K562 (cell line): ENCODE data around the gene CDC5L. TPM values are rescaled to one million over a fixed set of nuclear protein-coding genes. Genes with fewer than 3 reads are reported as not detected.

ENCODE experiments used
- ATAC-seq: fragments of 200-7000 bp; cut with Tn5 transposase; 3 replicates; pipeline ENCODE4 v1.9.1; 2020; ENCODE audit warnings: moderate library complexity
- BruUV-seq: library from RNA; stranded (reverse); fragments of 400-500 nt; replicated peaks from 2 replicates; lab custom pipeline; 2021; lab: Mats Ljungman, UMichigan
- CTCF ChIA-PET: fragments of 300-600 bp; formaldehyde crosslinking; extraction: SDS; loops from one replicate; lab custom pipeline; 2021; ENCODE audit warnings: low intra/inter-chr PET ratio; lab: Yijun Ruan, JAX
- POLR2A ChIA-PET: fragments of 300-600, 350-650 bp; sonication (Branson Sonifier 250); formaldehyde crosslinking; extraction: SDS; loops from one replicate; lab custom pipeline; 2021; ENCODE audit warnings: antibody characterized with exemption, inconsistent platforms; lab: Yijun Ruan, JAX
- DNase-seq, 4 experiments: peaks; one replicate each; pipeline versions ENCODE4 v3.0.0 to v3.0.0-alpha.2; 2011 to 2018; ENCODE audit warnings: low spot score in 3 of 4, mixed read lengths in 3 of 4; ENCODE audit errors: extremely low read depth in 1 of 4
- FAIRE-seq: peaks from 2 replicates; lab custom pipeline; 2011; peaks lifted over from hg19 to GRCh38; lab: Jason Lieb, UNC
- H2AFZ ChIP-seq: 2 replicates; pipeline ENCODE4 v1.6.0; 2011; ENCODE audit warnings: low read depth, low read length, control low read depth, inconsistent platforms
- H3K27ac ChIP-seq: fragments of 200-600 bp; 3 replicates; pipeline ENCODE4 v1.8.0; 2011; ENCODE audit warnings: low read depth, mild to moderate bottlenecking, control low read depth, inconsistent platforms, low read length, moderate library complexity, mixed read lengths; ENCODE audit errors: extremely low read depth
- H3K27me3 ChIP-seq, 2 experiments: fragments of 300-600 bp in 1 of 2; 2 replicates in 1 of 2; 3 replicates in 1 of 2; pipeline versions ENCODE4 v1.6.0 to v1.8.0; 2011; ENCODE audit warnings: inconsistent platforms in 2 of 2, low read length in 2 of 2, mild to moderate bottlenecking in 1 of 2, mixed read lengths in 1 of 2, moderate library complexity in 1 of 2; ENCODE audit not compliant: control insufficient read depth in 2 of 2, insufficient read depth in 2 of 2
- H3K36me3 ChIP-seq: fragments of 300-600 bp; 3 replicates; pipeline ENCODE4 v1.8.0; 2011; ENCODE audit warnings: mild to moderate bottlenecking, low read length, inconsistent platforms; ENCODE audit not compliant: control insufficient read depth, insufficient read depth
- H3K4me1 ChIP-seq, 2 experiments: fragments of 200-600 bp in 1 of 2; replicated peaks in 1 of 2; 2 replicates in 1 of 2; 3 replicates in 1 of 2; pipeline versions ENCODE4 v1.5.1 to v1.8.0; 2011; ENCODE audit warnings: inconsistent platforms in 2 of 2, low read length in 2 of 2, mild to moderate bottlenecking in 1 of 2, mixed read lengths in 1 of 2, moderate library complexity in 1 of 2; ENCODE audit not compliant: control insufficient read depth in 2 of 2, insufficient read depth in 2 of 2
- H3K4me2 ChIP-seq: 2 replicates; pipeline ENCODE4 v1.6.1; 2011; ENCODE audit warnings: low read length, control low read depth, inconsistent platforms, mixed read lengths; ENCODE audit not compliant: insufficient read depth
- H3K4me3 ChIP-seq: fragments of 200-600 bp; sonication (generic), shearing (Covaris generic); 2 replicates; pipeline ENCODE4 v1.5.1; 2016; ENCODE audit warnings: control low read depth, inconsistent platforms
- H3K79me2 ChIP-seq: fragments of 200-600 bp; 3 replicates; pipeline ENCODE4 v1.8.0; 2011; ENCODE audit warnings: low read length, inconsistent platforms; ENCODE audit not compliant: control insufficient read depth, insufficient read depth
- H3K9ac ChIP-seq, 2 experiments: 2 replicates each; pipeline versions ENCODE4 v1.6.0 to v1.6.1; 2011; ENCODE audit warnings: low read depth in 2 of 2, low read length in 2 of 2, control low read depth in 1 of 2, inconsistent platforms in 1 of 2, mild to moderate bottlenecking in 1 of 2, mixed read lengths in 1 of 2; ENCODE audit not compliant: insufficient read depth in 1 of 2
- H3K9me1 ChIP-seq: one replicate; pipeline ENCODE4 v1.6.0; 2011; ENCODE audit warnings: inconsistent platforms, mild to moderate bottlenecking, low read length, moderate library complexity; ENCODE audit not compliant: control insufficient read depth, insufficient read depth
- H3K9me3 ChIP-seq: replicated peaks from 2 replicates; pipeline ENCODE4 v1.5.1; 2011; ENCODE audit warnings: low read depth, low read length, inconsistent platforms; ENCODE audit not compliant: control insufficient read depth, insufficient read depth
- H4K20me1 ChIP-seq: replicated peaks from 2 replicates; pipeline ENCODE4 v1.6.1; 2011; ENCODE audit warnings: low read length, inconsistent platforms, mixed read lengths; ENCODE audit not compliant: control insufficient read depth, insufficient read depth
- CEBPG ChIP-seq, 3 experiments: fragments of 200-800 bp in 1 of 3; sonication (Bioruptor generic) in 1 of 3; sonication (generic) in 1 of 3; formaldehyde crosslinking in 1 of 3; IDR thresholded peaks in 2 of 3; conservative IDR thresholded peaks in 1 of 3; 2 replicates each; pipeline versions ENCODE4 v1.6.1 to v1.8.0; 2016 to 2022; ENCODE audit warnings: missing compliant biosample characterization in 2 of 3, missing genetic modification characterization in 2 of 3, mild to moderate bottlenecking in 1 of 3, missing genetic modification reagents in 1 of 3
- CEBPZ ChIP-seq: fragments of 150-350 bp; IDR thresholded peaks from 2 replicates; pipeline ENCODE4 v1.6.1; 2014; ENCODE audit warnings: low read depth, mild to moderate bottlenecking, low read length, borderline replicate concordance
- HDAC2 ChIP-seq: fragments of 450-650 bp; IDR thresholded peaks from 2 replicates; pipeline ENCODE4 v1.6.1; 2016; ENCODE audit warnings: mild to moderate bottlenecking
- HEY1 ChIP-seq: fragments of 250-450 bp; sonication (Bioruptor Pico); IDR thresholded peaks from 2 replicates; pipeline ENCODE4 v1.5.0; 2020; ENCODE audit warnings: mild to moderate bottlenecking, moderate library complexity, borderline replicate concordance
- MAFF ChIP-seq: IDR thresholded peaks from 2 replicates; pipeline ENCODE4 v1.6.1; 2012; ENCODE audit warnings: low read length, improper control_type of control experiment
- NCOR1 ChIP-seq: fragments of 450-650 bp; IDR thresholded peaks from 2 replicates; pipeline ENCODE4 v1.6.1; 2016; ENCODE audit warnings: mild to moderate bottlenecking, moderate library complexity
- NFYB ChIP-seq: IDR thresholded peaks from 2 replicates; pipeline ENCODE4 v1.6.1; 2011; ENCODE audit warnings: mild to moderate bottlenecking, moderate library complexity; ENCODE audit not compliant: insufficient read length; ENCODE audit errors: extremely low read depth
- NR2C1 ChIP-seq, 2 experiments: fragments of 450-650 bp; IDR thresholded peaks; 2 replicates each; pipeline ENCODE4 v1.6.1; 2017; ENCODE audit warnings: mild to moderate bottlenecking in 2 of 2, antibody characterized with exemption in 1 of 2, inconsistent platforms in 1 of 2, missing compliant biosample characterization in 1 of 2, missing genetic modification characterization in 1 of 2
- NR2F6 ChIP-seq: fragments of 450-650 bp; formaldehyde crosslinking; IDR thresholded peaks from 2 replicates; pipeline ENCODE4 v1.4.0; 2020; ENCODE audit warnings: mild to moderate bottlenecking
- TEAD2 ChIP-seq: fragments of 450-650 bp; IDR thresholded peaks from 2 replicates; pipeline ENCODE4 v1.6.1; 2016; ENCODE audit warnings: missing genetic modification characterization, control low read depth, missing compliant biosample characterization
- ZKSCAN3 ChIP-seq: fragments of 250-450 bp; sonication (Bioruptor Pico); IDR thresholded peaks from 2 replicates; pipeline ENCODE4 v1.4.0; 2020
- ZNF224 ChIP-seq: sonication (generic); formaldehyde crosslinking; IDR thresholded peaks from 2 replicates; pipeline ENCODE4 v1.8.0; 2022; ENCODE audit warnings: mild to moderate bottlenecking, missing genetic modification reagents
- WGBS: fragments of 100-300 bp; shearing (Covaris generic); methylation state at CpG from one replicate; pipeline ENCODE4 v1.1.6; 2016; ENCODE audit warnings: low coverage, mixed read lengths; ENCODE audit not compliant: insufficient coverage; ENCODE audit errors: missing lambda C conversion rate; 5-methylcytosine and 5-hydroxymethylcytosine counted together
- in situ Hi-C: fragments of 300-500 bp; cut with MboI; formaldehyde crosslinking; loops from 4 replicates; pipeline ENCODE4 v1.15.0; 2018; ENCODE audit warnings: inconsistent platforms, mixed read lengths
- intact Hi-C: fragments of 100-400 bp; cut with micrococcal nuclease; formaldehyde crosslinking; loops from 2 replicates; pipeline ENCODE4 v1.14.2; 2022
- polyA plus RNA-seq, 8 experiments: library from polyadenylated mRNA; depleted of rRNA in 4 of 8; stranded (reverse) in 5 of 8; unstranded in 3 of 8; fragments of >200 nt; fragmentation: Nextera tagmentation in 2 of 8; fragmentation: Illumina TruSeq in 1 of 8; extraction: Ambion mirVana in 2 of 8; extraction: Trizol in 1 of 8; gene quantifications; 2 replicates each; pipeline versions ENCODE4 v1.2.1 to v1.2.3, GENCODE V29; 2011 to 2014; ENCODE audit warnings: inconsistent platforms in 1 of 8, missing spikeins in 1 of 8
- total RNA-seq, 7 experiments: library from RNA; depleted of rRNA in 6 of 7; stranded (reverse); fragments of >200 nt in 6 of 7; fragmentation: Illumina TruSeq in 2 of 7; extraction: Trizol in 2 of 7; gene quantifications; 2 replicates each; pipeline versions ENCODE4 v1.2.1 to v1.2.3, GENCODE V29; 2011 to 2021; ENCODE audit warnings: low replicate concordance in 1 of 7
- TF ChIP-seq, protein P1 (sequence below): fragments of 450-650 bp; IDR thresholded peaks from one replicate; pipeline ENCODE4 v1.6.1; 2018; ENCODE audit warnings: mild to moderate bottlenecking, moderate library complexity; ENCODE audit not compliant: partially characterized antibody
- TF ChIP-seq, protein P2 (sequence below): fragments of 250-450 bp; sonication (Bioruptor Pico); IDR thresholded peaks from 2 replicates; pipeline ENCODE4 v1.5.0; 2022; ENCODE audit warnings: mild to moderate bottlenecking

The CDC5L gene
- total and polyA plus RNA-seq, 9 of the 15 experiments (the other 6 are each of a cell fraction or from before 2014, with no cell fraction given), result 22.3 to 44.2 (median 30.8) TPM

DNA sequence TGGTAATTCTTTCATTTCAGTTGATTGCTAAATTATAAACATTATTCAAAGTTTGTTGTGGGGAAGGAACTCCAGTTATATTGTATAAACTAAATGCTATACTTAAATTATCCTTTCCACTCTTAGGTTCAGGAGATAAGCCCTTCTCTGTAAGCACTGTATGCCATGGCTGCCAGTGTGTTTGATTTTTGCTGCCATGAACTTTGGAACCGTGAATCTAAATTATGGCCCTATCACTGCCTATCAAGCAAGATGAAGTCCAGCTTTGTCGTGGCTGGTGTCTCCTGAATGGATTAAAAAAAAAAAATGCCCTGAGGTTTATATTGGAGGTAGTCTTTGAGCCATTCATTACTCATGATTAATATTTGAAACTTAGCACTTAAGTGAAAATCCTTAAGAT, 44.7 kb downstream of the CDC5L start (continued):
- TF ChIP-seq NR2C1 (IDR thresholded peaks at IDR 0.05) (no peak), NR2C1 (tag; IDR thresholded peaks at IDR 0.05) (no peak), HEY1 (CRISPR knock-in tag) (no peak), ZNF224 (CRISPR knock-in tag) (no peak)
- TF ChIP-seq, all 486 proteins: peak for 0

GRCh38 chr6:44432726-44433125, 45.2 kb downstream of the CDC5L start:
- FAIRE-seq (no peak), DNase-seq (no peak), ATAC-seq (no peak)
- H3K79me2 ChIP-seq, result peaks cover 3% of the 10 kb centered on the region; the same call in 1 of the 3 replicates
- ChIA-PET CTCF (interaction anchor here (1.2 kb wide), 1 partner anchor 24 kb away, joined by 4 read pairs; no protein-coding TSS in a partner anchor), POLR2A (no interaction called here)
- H3K9ac ChIP-seq, result no peak overlapping the region
- peaks cover 66% of the 10 kb centered on the region for H3K36me3 ChIP-seq
- no peak overlapping the region for H2AFZ ChIP-seq
- H3K4me2 ChIP-seq, result no peak overlapping the region
- no TSS peak for BruUV-seq
- intact Hi-C loops (no loop called here), in situ Hi-C loops (no loop called here)
- H3K27ac ChIP-seq, result no peak overlapping the region
- no peaks in the 10 kb centered on the region for H3K4me1 ChIP-seq
- no peaks in the 10 kb centered on the region for H4K20me1 ChIP-seq
- no peaks in the 10 kb centered on the region for H3K9me3 ChIP-seq
- H3K9me1 ChIP-seq, result no peaks in the 10 kb centered on the region
- WGBS, result 95% methylated on average over 1 of the region's 1 CpG
- no peaks in the 10 kb centered on the region for H3K27me3 ChIP-seq
- H3K4me3 ChIP-seq, result no peak overlapping the region
- TF ChIP-seq, protein P1, sequence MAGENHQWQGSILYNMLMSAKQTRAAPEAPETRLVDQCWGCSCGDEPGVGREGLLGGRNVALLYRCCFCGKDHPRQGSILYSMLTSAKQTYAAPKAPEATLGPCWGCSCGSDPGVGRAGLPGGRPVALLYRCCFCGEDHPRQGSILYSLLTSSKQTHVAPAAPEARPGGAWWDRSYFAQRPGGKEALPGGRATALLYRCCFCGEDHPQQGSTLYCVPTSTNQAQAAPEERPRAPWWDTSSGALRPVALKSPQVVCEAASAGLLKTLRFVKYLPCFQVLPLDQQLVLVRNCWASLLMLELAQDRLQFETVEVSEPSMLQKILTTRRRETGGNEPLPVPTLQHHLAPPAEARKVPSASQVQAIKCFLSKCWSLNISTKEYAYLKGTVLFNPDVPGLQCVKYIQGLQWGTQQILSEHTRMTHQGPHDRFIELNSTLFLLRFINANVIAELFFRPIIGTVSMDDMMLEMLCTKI, result no peak
- no peak for TF ChIP-seq ZKSCAN3 (CRISPR knock-in tag)
- no peak for TF ChIP-seq CEBPZ
- TF ChIP-seq NFYB, result no peak
- TF ChIP-seq NR2F6 (CRISPR knock-in tag), result no peak
- TF ChIP-seq MAFF, result no peak
- TF ChIP-seq CEBPG (CRISPR knock-in tag; IDR thresholded peaks at IDR 0.05), result no peak
- TF ChIP-seq CEBPG (tag; conservative IDR thresholded peaks at IDR 0.05 in 1 of 2, IDR thresholded peaks at IDR 0.05 in 1 of 2), result no peak
- TF ChIP-seq, protein P2, sequence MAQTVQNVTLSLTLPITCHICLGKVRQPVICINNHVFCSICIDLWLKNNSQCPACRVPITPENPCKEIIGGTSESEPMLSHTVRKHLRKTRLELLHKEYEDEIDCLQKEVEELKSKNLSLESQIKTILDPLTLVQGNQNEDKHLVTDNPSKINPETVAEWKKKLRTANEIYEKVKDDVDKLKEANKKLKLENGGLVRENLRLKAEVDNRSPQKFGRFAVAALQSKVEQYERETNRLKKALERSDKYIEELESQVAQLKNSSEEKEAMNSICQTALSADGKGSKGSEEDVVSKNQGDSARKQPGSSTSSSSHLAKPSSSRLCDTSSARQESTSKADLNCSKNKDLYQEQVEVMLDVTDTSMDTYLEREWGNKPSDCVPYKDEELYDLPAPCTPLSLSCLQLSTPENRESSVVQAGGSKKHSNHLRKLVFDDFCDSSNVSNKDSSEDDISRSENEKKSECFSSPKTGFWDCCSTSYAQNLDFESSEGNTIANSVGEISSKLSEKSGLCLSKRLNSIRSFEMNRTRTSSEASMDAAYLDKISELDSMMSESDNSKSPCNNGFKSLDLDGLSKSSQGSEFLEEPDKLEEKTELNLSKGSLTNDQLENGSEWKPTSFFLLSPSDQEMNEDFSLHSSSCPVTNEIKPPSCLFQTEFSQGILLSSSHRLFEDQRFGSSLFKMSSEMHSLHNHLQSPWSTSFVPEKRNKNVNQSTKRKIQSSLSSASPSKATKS (CRISPR knock-in tag), result no peak
- no peak for TF ChIP-seq TEAD2
- TF ChIP-seq HDAC2, result no peak
- no peak for TF ChIP-seq NCOR1
